HepG2 (cell line): ENCODE data around the gene SEC31A.

Experiments used
- EZH2 ChIP-seq: conservative IDR thresholded peaks from 2 replicates; pipeline ENCODE4 v1.6.1; 2012; ENCODE audit warnings: mild to moderate bottlenecking, low read depth, low read length, moderate library complexity
- ZNF547 ChIP-seq: sonication (generic); formaldehyde crosslinking; IDR thresholded peaks from 2 replicates; pipeline ENCODE4 v1.5.1; 2020; ENCODE audit warnings: mild to moderate bottlenecking, missing genetic modification reagents
- TF ChIP-seq, protein P1 (sequence below): sonication (generic); formaldehyde crosslinking; IDR thresholded peaks from 2 replicates; pipeline ENCODE4 v1.8.0; 2022; ENCODE audit warnings: missing genetic modification reagents, mild to moderate bottlenecking, moderate library complexity, borderline replicate concordance

DNA sequence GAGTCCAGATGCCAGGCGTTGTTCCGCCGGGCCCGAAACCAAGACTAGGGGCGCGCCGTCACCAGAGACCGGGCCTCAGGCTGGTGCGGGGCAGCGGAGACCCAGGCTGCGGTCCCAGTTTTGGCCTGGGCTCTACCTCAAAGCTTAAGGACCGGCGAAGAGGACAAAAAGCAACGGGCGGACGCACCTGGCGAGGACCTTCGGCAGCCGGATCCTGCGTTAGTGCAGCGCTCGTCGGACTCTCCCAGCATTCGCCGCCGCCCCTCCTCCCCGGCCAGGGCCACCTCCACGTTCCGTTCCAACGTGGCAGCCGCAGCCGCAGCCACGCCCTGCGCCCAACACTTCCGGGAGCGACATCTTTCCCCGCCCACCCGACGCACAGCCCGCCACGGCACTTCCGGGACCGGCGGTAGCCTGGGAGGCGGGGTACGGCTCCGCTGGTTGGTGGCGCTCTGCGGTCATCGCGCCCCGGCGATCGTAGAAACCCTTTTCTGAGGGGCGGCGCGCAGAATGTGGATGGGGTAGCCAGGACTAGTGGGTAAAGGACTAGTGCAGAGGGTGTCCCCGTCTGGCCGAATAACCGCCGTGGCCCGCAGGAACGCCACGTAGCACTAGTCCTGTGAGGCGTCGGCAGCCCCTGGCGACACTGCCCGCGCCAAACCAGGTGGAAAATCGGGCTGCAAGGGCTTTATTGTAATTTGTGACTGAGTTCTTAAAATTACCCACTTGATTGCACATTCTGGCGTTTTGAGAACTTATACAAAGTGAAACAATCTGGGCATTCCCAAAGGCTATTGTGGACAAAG lies at the start of gene SEC31A:
- TF ChIP-seq EZH2 (no peak), ZNF547 (peak; percentile 95)
- TF ChIP-seq, protein P1, sequence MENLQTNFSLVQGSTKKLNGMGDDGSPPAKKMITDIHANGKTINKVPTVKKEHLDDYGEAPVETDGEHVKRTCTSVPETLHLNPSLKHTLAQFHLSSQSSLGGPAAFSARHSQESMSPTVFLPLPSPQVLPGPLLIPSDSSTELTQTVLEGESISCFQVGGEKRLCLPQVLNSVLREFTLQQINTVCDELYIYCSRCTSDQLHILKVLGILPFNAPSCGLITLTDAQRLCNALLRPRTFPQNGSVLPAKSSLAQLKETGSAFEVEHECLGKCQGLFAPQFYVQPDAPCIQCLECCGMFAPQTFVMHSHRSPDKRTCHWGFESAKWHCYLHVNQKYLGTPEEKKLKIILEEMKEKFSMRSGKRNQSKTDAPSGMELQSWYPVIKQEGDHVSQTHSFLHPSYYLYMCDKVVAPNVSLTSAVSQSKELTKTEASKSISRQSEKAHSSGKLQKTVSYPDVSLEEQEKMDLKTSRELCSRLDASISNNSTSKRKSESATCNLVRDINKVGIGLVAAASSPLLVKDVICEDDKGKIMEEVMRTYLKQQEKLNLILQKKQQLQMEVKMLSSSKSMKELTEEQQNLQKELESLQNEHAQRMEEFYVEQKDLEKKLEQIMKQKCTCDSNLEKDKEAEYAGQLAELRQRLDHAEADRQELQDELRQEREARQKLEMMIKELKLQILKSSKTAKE (CRISPR knock-in tag), result no peak
